ENCODE measurements around the gene ACAA2.

ACAA2 gene

GRCh38 chr18:49734836-49735235 is 78.5 kb downstream of the ACAA2 start:
- DNase-seq, result no peak

- DNase-seq, result no peak
Observed at GRCh38 chr18:49733896-49734585, 79.3 kb downstream of the ACAA2 start.

GRCh38 chr18:49733321-49733720 is 80.0 kb downstream of the ACAA2 start:
- no peak for DNase-seq

Measured in activated naive CD4-positive, alpha-beta T cell treated with Interleukin-2 at 50 U/mL for 16 hours (primary cell).